Esophagus (tissue), 2 donors: ENCODE results near the gene RASA3. TPM values are rescaled to one million over a fixed set of nuclear protein-coding genes. Genes with fewer than 3 reads are reported as not detected.

Experiments
- H3K27ac ChIP-seq, 2 donors: one replicate each; pipeline ENCODE4 v1.5.1; 2013; ENCODE audit warnings: low read depth in 2 of 2, mild to moderate bottlenecking in 2 of 2, inconsistent platforms in 1 of 2, low read length in 1 of 2, moderate library complexity in 1 of 2
- H3K27me3 ChIP-seq, 2 donors: one replicate each; pipeline ENCODE4 v1.6.1; 2013; ENCODE audit warnings: low read length in 2 of 2, control low read depth in 1 of 2, mild to moderate bottlenecking in 1 of 2; ENCODE audit not compliant: insufficient read depth in 2 of 2, control insufficient read depth in 1 of 2
- H3K36me3 ChIP-seq, 2 donors: one replicate each; pipeline ENCODE4 v1.6.1; 2013; ENCODE audit warnings: low read length in 1 of 2; ENCODE audit not compliant: control insufficient read depth in 2 of 2, insufficient read depth in 2 of 2
- H3K4me1 ChIP-seq, 2 donors: one replicate each; pipeline ENCODE4 v1.6.1; 2013; ENCODE audit warnings: low read length in 1 of 2; ENCODE audit not compliant: control insufficient read depth in 2 of 2, insufficient read depth in 2 of 2
- H3K4me3 ChIP-seq, 2 donors: one replicate each; pipeline ENCODE4 v1.5.1; 2013; ENCODE audit warnings: low read length in 2 of 2, mild to moderate bottlenecking in 2 of 2, low read depth in 1 of 2, moderate library complexity in 1 of 2
- H3K9me3 ChIP-seq, 2 donors: one replicate each; pipeline ENCODE4 v1.6.1; 2013; ENCODE audit warnings: mild to moderate bottlenecking in 2 of 2, low read depth in 1 of 2, low read length in 1 of 2, moderate library complexity in 1 of 2; ENCODE audit not compliant: control insufficient read depth in 2 of 2, insufficient read depth in 1 of 2
- WGBS, 2 donors: extraction: QIAGEN DNeasy Blood & Tissue Kit; methylation state at CpG; one replicate each; pipeline ENCODE4 v1.1.7; 2013; 5-methylcytosine and 5-hydroxymethylcytosine counted together
- polyA plus RNA-seq, 2 donors: library from polyadenylated mRNA; stranded (reverse); fragments of 200-250 nt; gene quantifications; one replicate each; pipeline ENCODE4 v1.2.3, GENCODE V29; 2013
- donor health status: healthy with polysubstance abuse.
- donor health status: Bipolar disorder and iron deficiency.

The RASA3 gene
- polyA plus RNA-seq, 2 donors, result 1.5 to 1.8 TPM

GRCh38 chr13:113941571-113942191 lies 190.7 kb downstream of the RASA3 start:
- Histone ChIP-seq H3K4me3 (no peak overlapping the region), H3K9me3 (no peaks in the 10 kb centered on the region), H3K4me1 (peaks cover 2% of the 10 kb centered on the region in 2 donors), H3K27me3 (no peaks in the 10 kb centered on the region), H3K27ac (no peak overlapping the region), H3K36me3 (no peaks in the 10 kb centered on the region)
- 67 to 69% methylated on average over 16 of the region's 16 CpGs for WGBS, 2 donors

GRCh38 chr13:113939944-113940297 lies 192.5 kb downstream of the RASA3 start:
- Histone ChIP-seq H3K36me3 (no peaks in the 10 kb centered on the region), H3K27ac (no peak overlapping the region), H3K4me1 (peaks cover 0 to 3% of the 10 kb centered on the region in 2 donors), H3K4me3 (no peak overlapping the region), H3K9me3 (no peaks in the 10 kb centered on the region), H3K27me3 (no peaks in the 10 kb centered on the region)
- 65 to 78% methylated on average over 16 of the region's 16 CpGs for WGBS, 2 donors

- H3K27me3 ChIP-seq, result no peaks in the 10 kb centered on the region
- no peak overlapping the region for H3K27ac ChIP-seq
- H3K4me1 ChIP-seq, result peaks cover 0 to 3% of the 10 kb centered on the region in 2 donors
- H3K36me3 ChIP-seq, result no peaks in the 10 kb centered on the region
- WGBS, 2 donors, result 65 to 71% methylated on average over 28 of the region's 28 CpGs
- H3K9me3 ChIP-seq, result no peaks in the 10 kb centered on the region
- H3K4me3 ChIP-seq, result no peak overlapping the region
Measured at GRCh38 chr13:113939129-113939943, 193.1 kb downstream of the RASA3 start.

- Histone ChIP-seq H3K27me3 (no peaks in the 10 kb centered on the region), H3K27ac (no peak overlapping the region), H3K4me1 (peaks cover 0 to 3% of the 10 kb centered on the region in 2 donors), H3K9me3 (no peaks in the 10 kb centered on the region), H3K36me3 (no peaks in the 10 kb centered on the region), H3K4me3 (no peak overlapping the region)
- WGBS, 2 donors, result 42 to 47% methylated on average over 11 of the region's 11 CpGs
Measured at GRCh38 chr13:113938716-113939115, 193.7 kb downstream of the RASA3 start.

- Histone ChIP-seq H3K4me1 (peaks cover 0 to 3% of the 10 kb centered on the region in 2 donors), H3K27me3 (no peaks in the 10 kb centered on the region), H3K27ac (no peak overlapping the region), H3K36me3 (no peaks in the 10 kb centered on the region), H3K4me3 (no peak overlapping the region), H3K9me3 (no peaks in the 10 kb centered on the region)
- 62 to 63% methylated on average over 7 of the region's 7 CpGs for WGBS, 2 donors
Measured at GRCh38 chr13:113938246-113938645, 194.2 kb downstream of the RASA3 start.

DNA sequence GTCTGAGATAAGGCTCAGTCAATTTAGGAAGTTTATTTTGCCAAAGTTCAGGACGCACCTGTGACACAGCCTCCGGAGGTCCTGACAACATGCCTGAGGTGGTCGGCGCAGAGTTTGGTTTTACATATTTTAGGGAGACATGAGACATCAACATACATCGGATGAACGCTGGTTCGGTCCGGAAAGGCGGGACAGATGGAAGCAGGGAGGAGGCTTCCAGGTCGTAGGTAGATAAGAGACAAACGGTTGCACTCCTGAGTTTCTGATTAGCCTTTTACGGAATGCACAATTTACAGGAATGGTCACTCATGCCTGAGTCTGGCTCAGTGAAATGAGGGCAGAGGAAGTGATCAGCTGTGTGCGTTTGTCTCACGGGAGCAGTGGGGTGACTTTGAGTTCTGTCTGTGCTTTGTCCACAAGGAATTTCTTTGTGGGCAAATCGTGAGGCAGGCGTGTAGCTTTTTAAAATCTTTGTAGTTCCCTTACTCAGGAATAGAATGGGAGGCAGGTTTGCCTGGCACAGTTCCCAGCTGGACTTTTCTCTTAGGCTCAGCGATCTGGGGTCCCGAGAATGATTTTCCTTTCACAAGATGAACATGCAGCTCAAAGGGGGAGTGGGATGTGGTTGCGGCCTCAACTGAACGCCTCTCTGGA lies 194.8 kb downstream of the RASA3 start:
- WGBS, 2 donors, result 62 to 74% methylated on average over 20 of the region's 20 CpGs
- peaks cover 0 to 3% of the 10 kb centered on the region in 2 donors for H3K4me1 ChIP-seq
- H3K36me3 ChIP-seq, result no peaks in the 10 kb centered on the region
- H3K27ac ChIP-seq, result no peak overlapping the region
- no peaks in the 10 kb centered on the region for H3K9me3 ChIP-seq
- no peak overlapping the region for H3K4me3 ChIP-seq
- no peaks in the 10 kb centered on the region for H3K27me3 ChIP-seq

DNA sequence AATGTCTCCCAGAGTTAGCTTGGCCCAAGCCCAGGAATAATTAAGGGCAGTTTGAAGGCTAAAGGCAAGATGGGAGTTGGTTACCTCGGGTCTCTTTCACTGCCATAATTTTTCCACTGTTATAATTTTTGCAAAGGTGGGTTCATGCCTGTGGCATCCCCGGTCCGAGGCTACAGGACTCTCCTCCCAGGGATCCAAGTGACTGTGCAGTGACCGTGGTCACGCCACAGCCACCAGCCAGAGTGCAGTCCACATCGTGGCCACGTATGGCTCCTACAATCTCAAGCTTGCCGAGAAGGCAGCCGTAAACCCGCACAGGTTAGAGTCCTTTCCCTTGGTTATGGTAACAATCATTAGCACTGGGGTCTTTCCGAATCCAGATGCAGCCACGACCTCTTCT lies 195.3 kb downstream of the RASA3 start:
- H3K27ac ChIP-seq, result no peak overlapping the region
- H3K9me3 ChIP-seq, result no peaks in the 10 kb centered on the region
- no peaks in the 10 kb centered on the region for H3K36me3 ChIP-seq
- WGBS, 2 donors, result 82 to 85% methylated on average over 12 of the region's 12 CpGs
- H3K4me1 ChIP-seq, result peaks cover 0 to 3% of the 10 kb centered on the region in 2 donors
- H3K27me3 ChIP-seq, result no peaks in the 10 kb centered on the region
- no peak overlapping the region for H3K4me3 ChIP-seq

- Histone ChIP-seq H3K9me3 (no peaks in the 10 kb centered on the region), H3K27ac (no peak overlapping the region), H3K4me1 (peaks cover 0 to 1% of the 10 kb centered on the region in 2 donors), H3K4me3 (no peak overlapping the region), H3K27me3 (no peaks in the 10 kb centered on the region), H3K36me3 (no peaks in the 10 kb centered on the region)
- WGBS, 2 donors, result 84 to 86% methylated on average over 25 of the region's 25 CpGs
Measured at GRCh38 chr13:113936166-113936965, 196.1 kb downstream of the RASA3 start.
